HG03575 (cell line): ENCODE results near the gene CDH23.

Experiments
- ATAC-seq: cut with Tn5 transposase; IDR thresholded peaks from one replicate; pipeline ENCODE4 v1.9.1; 2021; ENCODE audit not compliant: unreplicated experiment, insufficient number of reproducible peaks, low FRiP score; ENCODE audit errors: extremely low read depth

CDH23 gene

DNA sequence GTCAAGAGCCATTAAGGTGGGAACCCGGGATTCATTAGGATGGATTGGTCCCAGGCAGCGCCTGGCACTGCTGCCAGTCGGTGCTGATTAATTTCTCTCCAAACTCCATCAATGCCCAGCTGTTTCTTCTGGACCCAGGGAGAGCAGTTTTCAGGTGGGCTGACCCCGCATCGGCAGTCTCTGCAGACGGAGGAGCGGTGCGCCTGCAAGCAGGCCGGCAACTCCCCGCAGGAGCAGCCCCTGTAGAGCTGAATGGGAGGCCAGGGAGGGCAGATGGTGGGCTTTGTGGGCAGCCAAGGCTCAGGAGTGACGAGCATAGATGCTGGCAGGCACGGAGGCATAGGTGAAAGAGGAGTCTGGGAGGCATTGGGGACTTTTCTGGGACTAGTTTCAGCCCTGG, 56.5 kb downstream of the CDH23 start:
- no peak for ATAC-seq

DNA sequence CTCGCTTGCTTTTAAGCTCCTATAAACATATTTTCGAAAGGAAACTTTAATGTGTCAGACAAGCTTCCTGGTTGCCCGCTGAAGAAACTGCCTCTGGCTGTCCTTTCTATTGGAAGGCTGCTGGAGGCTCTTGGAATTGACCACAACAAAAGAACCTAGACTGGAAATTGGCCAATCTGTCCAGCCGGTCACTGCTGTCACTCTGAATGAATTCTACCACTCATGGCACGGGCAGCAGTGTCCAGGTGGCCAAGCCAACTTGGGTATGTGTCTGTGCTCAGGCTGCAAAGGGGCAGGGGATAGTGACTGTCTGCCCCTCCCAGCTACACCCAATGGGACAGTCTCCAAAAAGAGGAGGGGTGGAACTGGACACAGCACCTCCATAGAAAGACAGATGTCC, 57.6 kb downstream of the CDH23 start:
- no peak for ATAC-seq

DNA sequence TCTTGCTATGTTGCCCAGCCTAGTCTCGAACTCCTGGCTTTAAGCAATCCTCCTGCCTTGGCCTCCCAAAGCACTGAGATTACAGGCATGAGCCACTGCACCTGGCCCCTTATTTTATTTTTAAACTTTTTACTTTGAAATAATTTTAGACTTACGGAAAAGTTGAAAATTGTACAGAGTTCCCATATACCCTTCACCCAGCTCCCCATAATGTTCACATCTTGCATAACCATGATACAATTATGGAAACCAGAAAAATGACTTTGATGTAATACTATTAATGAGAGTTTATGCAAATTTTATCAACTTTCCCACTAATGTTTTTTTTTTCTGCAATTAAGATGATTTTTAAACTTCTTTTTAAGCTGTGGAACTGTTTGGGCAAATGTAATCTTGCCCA, 58.3 kb downstream of the CDH23 start:
- no peak for ATAC-seq

DNA sequence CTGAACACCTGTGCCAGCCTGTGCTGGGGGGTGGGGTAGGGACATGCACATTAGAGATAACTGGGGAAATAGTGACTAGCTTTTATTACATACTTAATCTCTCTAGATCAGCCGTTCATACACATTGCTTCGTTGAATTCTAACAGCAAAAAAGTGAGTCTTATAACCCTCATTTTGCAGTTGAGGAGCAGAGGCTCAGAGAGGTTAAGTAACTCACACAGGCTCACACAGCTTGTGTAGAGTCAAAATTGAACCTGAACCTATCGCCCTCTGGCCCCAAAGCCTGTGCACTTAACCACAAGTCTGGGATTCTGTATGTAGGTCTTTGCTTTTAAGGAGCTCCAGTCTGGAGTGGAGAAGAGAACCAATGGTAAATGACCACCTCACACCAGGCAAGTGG, 59.9 kb downstream of the CDH23 start:
- ATAC-seq = no peak

DNA sequence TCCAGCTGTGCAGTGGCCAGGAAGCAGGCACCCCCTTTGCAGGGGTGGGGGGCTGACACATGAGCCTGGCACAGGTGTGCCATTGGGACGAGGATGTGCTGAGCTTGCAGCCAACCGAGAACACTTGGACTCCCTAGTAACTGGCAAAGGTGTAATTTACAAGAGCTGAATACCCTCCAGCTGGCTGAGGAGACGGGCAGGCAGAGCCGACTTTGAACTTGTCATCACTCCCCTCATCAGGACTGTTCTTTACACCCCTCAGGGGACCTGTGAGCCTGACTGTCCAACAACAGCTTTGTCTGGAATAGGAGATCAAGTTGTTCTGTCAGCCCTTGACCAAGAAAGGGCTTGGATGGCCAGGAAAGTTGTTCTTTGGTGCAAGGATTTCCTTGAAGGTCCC, 61.2 kb downstream of the CDH23 start:
- ATAC-seq = no peak

DNA sequence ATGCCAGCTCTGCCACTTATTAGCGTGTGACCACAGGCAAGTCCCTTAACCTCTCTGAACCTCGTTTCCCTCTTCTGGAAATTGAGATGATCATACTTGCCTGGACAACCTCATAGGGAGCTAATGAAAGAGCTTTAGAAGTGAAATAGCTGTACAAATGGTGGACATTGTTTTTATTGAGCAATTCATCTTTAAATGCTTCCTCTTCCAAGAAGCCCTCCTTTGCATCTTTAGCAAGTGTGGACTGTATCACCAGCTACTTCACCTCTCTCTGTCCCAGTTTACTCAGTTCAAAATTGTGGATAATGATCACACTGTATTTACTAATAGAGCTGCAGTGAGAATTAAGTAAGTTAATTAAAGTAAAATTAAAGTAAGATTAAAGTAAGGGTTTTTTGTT, 61.7 kb downstream of the CDH23 start:
- ATAC-seq = no peak

DNA sequence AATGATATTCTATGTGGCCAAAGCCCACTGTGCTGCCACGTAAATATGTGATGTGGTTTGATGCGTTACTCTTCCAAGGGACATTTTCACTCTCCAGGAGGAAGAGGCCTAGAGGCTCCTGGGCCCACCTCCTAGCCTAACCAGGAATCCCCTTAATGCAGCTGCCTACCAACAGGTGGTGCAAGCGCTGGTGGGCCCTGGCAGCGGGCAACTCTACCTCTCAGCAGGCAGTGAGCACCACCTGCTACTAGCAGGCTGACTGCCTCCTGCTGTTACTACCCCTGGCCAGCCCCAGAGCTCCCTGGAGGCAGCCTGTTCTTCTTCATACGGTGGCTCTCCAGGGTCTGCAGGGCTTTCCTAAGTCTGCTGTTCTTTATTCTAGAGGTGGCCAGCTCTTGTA, 62.8 kb downstream of the CDH23 start:
- ATAC-seq = no peak

DNA sequence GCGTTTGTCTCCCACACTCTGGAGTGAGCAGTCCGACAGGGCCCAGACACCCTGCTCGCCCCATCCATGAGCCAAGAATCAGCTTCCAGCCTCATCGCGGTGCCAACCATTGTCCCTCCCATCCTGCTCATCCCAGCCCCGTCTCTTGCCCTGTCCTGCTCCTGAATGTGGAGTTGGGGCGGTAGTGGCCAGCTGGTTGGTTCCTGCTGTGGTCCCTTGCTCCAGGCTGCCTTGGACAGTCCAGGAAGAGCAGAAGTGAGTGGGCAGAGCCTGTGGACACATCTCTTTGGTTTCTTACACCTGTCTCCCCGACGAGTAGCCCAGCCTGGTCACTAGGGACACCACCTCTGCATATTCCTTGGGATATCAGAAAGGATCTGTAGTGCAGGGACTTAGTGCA, 63.9 kb downstream of the CDH23 start:
- no peak for ATAC-seq

DNA sequence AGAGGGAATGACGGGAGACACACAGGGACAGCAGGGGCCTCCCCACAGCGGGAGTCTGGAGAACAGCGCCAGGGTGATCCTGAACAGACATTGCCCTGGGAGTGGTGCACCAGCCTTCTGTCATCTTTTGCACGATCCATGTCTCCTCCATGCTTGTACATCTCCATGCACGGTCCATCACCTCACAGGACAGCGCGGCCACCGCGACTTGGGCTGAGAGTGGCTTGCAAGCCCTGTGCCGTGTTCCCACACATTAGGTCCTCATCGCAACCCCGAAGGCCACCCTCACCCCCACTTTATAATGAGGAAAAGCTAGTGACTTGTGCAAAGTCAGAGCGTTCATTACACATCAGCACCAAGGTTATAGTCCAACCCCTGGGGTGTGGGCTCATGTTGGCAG, 64.7 kb downstream of the CDH23 start:
- ATAC-seq = no peak

DNA sequence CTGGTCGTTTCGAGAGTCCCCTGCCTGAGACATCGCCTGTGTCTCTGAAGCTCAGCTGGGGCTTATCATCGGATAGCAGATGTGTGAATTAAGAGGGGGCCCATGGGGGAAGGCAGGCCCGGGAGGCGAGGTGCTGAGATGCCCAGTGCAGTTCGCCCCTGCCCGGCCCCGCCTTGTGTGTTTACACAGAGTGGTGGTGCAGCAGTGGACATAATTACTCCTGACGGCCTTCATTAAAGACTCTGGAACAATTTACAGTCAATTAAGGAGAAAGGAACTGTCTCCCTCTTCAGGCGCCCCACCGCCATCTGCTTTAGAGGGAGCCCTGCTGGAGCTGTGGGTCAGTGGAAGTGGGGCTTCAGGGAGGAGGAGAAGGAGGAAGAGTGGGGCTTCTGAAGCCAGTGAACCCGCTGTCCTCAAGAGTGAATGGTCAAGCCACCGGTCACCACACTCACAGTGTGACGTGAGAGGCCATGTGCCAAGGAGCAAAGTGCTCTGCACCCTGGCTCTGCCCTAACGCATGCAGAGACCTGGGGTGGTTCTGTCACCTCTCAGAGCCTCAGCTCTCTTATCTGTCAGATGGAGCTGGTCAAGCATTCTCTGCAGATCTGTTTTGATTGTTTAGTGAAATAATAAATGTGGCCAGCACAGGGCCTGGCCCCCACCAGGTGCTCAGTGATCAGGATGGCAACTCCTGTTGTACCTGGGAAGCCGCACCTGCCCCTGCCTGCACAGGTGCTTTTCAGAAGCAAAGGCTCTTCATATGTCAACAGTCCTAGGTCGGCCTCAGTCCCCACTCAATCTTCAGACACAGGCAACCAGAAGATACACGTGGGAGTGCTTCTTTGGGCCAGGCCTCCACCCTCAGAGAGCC, 65.6 kb downstream of the CDH23 start:
- ATAC-seq = no peak

DNA sequence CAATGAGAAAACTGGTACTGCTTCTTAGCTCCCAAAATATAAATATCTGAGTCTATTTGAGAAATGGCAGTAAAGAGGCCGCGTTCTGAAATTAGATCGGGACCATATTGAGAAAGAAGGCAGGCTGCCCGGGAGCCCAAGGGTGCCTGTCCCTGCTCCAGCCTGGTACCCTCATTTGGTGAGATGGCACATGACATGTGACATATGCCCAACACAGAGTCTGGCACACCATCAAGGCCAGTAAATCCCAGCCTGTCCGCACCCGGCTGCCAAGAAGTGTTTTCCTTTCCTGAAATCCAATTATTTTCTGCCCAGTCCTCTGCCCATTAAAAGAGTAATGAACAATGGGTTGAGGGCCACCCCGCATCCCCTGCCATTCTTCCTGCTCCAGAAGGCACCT, 66.4 kb downstream of the CDH23 start:
- ATAC-seq = no peak

DNA sequence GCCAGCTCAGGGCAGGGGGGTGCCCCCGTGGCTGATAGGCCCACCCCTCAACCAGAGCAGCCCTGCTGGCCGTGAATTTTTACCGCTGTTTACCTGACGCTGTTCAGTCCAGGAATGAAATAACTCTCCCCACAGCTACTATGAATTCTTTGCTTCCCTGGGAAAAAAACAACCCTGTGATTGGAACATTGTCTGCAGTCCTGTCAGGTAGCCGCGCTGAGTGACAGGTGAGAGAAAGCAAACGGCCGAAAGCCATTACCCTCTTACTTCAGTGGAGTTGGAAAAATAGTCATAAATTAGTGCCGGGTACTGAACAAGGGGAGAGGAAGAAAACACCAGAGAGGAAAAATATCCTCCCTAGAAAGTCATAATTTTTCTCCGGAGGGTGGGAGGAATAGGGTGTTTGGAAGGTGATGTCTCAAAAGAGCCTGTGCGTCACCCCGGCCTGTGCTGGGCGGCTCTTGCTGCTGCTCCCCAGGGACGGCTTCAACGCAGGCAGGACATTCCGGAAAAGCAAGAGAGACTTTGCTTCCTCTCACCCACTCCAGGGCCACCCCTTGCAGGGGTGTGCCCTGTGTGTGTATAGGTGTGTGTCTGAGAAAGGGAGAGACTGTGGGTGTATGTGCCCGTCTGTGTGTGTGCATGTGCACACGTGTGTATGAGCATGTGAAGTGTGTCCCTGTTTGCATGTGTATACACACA, 69.0 kb downstream of the CDH23 start:
- no peak for ATAC-seq

DNA sequence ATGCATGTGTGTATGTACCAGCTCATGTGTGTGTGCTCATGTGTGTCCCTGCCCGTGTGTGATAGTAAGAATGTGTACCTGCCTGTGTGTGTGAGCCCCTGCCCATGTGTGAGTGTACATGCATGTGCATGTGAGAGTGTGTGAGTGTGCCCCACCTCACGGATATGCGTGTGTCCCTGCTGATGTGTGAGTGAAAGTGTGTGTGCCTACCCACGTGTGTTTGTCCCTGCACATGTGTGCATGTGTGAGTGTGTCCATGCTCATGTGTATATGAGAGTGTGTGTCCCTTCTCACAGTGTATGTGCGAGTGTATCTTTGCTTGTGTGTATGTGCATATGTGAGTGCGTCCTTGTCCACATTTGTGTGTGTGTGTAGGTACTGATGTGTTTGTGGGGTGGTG, 69.6 kb downstream of the CDH23 start:
- ATAC-seq = no peak

DNA sequence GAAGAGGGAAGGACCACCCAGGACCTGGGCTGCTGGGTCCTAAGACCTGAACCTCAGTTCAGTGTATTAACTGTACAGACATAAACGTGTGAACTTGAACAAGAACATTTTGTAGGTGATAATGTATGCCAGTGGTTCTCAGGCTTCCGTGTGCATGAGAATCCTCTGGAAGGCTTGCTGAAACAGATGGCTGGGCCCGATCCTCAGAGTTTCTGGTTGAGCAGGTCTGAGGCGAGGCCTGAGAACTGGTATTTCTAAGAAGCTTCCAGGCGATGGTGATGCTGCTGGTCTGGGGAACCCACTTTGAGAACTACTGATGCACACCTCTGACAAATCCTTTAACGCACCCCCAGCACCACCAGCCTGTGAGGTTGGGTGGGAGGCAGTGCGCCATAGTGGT, 70.4 kb downstream of the CDH23 start:
- no peak for ATAC-seq

DNA sequence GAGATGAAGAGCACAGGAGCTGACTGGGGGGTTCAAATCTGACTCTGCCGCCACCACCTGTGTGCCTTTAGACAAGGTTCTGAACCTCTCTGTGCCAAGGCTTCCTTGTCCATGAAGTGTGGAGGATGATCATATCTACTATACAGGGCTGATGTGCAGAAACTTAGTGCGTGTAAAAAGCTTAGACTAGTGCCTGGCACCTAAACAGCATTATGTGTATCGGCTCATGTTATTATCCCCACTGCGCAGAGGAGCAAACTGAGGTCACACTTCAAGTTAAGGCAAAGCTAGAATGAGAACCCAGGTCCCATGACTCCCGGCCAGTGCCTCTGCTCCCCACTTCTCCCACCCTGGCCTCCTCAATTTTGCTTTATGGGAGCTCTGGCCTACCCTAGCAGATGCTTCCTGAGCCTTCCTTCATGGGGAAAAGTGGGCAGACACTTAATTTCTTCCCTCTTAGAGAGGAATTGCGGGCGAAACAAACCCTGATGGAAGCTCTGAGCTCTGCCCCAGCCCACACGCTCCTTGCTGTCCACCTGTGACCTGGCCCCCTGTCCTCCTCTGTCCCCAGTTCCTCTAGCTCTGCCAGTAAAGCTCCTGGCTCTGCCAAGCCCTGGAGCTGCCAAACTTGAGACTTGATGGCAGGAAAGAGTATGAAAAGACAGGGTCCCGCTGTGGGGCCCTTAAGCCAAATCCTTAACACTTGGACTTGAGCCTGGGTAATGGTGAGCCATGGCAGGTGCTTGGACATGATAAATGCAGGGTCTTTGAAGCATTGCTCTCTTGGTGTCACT, 71.0 kb downstream of the CDH23 start:
- ATAC-seq = no peak

DNA sequence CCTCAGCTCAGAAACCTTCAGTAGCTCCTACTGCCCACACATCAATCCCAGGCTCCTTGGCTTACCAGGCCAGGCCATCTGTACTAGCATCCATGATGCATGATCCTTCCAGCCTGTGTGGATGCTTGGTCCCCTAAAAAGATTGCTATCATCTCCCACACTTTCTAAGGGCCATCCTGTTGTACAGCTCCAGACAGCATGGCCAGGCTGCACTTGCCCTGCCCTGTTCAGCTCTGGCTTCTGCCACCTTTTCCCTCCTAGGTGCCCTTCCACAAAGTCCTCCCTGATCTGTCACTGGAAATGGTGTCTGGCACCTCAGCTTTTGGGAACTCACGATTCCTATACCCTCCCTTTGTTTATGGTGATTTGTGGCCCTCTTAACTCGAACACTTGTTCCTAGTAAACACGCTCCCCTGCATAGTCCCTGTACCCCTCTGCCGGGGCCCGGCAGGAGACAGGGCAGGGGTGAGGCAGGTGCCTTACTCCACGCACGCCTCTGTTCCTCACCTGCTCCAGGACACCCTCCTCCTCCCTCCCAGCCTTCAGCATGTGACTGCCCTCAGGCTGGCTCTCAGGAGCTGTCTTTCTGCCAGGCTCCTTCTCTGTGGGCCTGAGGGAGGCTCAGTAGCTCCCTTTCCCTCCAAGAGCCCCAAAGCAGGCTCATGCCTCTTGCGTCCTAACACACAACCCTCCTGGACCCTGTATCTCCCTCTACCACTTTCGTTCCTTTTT, 71.8 kb downstream of the CDH23 start:
- no peak for ATAC-seq

DNA sequence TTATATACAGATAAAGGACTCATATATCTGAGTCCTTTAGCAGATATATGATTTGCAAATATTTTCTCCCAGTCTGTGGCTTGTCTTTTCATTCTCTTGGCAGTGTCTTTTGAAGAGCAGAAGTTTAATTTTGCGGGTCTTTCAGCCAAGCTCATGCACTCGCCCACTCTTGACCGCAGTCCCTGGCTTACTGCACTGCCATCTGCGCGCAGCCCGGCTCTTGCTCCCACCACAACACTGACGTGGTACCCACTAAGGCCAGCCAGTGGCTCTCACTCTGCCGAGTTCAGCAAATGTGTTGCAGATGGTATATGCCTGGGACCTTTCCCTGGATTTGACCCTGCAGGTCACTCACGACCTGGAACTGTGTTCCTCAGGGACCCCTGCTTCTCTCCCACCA, 74.3 kb downstream of the CDH23 start:
- no peak for ATAC-seq

DNA sequence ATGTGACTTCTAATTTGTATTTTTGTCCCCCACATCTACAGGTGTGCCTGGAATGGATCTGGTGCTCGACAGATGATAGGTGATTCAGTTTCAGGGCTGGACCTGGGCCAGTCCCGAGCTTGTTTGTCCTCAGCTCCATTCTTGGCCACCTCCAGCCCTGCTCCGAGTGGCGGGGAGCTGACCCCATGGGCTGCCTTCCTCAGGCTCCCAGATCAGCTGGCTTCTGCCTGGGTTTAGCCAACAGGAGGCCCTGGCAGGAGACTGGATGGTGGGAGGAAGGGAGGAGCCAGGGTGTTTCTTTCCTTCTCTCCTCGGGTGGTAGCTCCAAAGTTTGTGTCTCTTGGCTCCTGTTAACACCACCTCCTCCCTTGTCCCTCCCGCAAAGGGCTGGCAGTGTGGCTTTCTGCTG, 75.2 kb downstream of the CDH23 start:
- ATAC-seq = no peak

DNA sequence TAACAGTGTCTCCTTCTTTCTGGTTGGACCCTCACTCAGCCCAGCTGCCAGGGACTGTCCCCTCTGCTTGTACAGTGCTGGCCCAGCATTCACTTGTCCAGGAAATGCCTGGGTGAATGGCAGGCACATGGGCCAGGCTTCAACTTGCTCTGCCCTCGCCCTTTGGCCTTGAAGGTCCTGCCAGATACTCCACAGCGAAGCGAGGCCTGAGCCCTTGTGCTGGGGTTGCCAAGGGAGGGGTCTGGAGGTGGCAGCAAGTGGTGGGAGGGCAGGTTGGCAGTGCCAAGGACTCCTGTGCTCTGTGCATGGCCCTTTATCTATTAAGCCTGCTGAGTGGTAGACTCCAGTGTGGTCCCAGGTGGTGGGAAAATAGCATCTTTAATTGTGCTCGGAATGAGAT, 75.7 kb downstream of the CDH23 start:
- ATAC-seq = no peak
